Gastroesophageal sphincter (tissue), 3 donors: ENCODE data around the gene ACACB.

Experiments used
- CTCF ChIP-seq, 4 experiments: fragments of 200-600 bp in 2 of 4; fragments of 450-650 bp in 2 of 4; sonication (generic) in 1 of 4; IDR thresholded peaks; one replicate each; pipeline ENCODE4 v1.5.1; 2017 to 2019; ENCODE audit warnings: antibody characterized with exemption in 4 of 4, mild to moderate bottlenecking in 2 of 4, moderate library complexity in 2 of 4
- EP300 ChIP-seq: sonication (generic); formaldehyde crosslinking; IDR thresholded peaks from one replicate; pipeline ENCODE4 v1.6.1; 2017; ENCODE audit warnings: antibody characterized with exemption, mild to moderate bottlenecking
- POLR2A ChIP-seq, 2 donors: fragments of 450-650 bp; IDR thresholded peaks; one replicate each; pipeline ENCODE4 v1.6.1; 2017; ENCODE audit warnings: antibody characterized with exemption in 2 of 2, mild to moderate bottlenecking in 2 of 2, moderate library complexity in 1 of 2
- POLR2AphosphoS5 ChIP-seq: sonication (generic); formaldehyde crosslinking; IDR thresholded peaks from one replicate; pipeline ENCODE4 v1.6.1; 2017; ENCODE audit warnings: antibody characterized with exemption

GRCh38 chr12:109089683-109090082 is 26.7 kb upstream of the ACACB start:
- TF ChIP-seq CTCF (IDR thresholded peaks at IDR 0.05) (no peak), POLR2A (IDR thresholded peaks at IDR 0.05) (no peak), EP300 (no peak), POLR2AphosphoS5 (no peak)
